HG03469 (cell line): ENCODE data around the gene TRPM1.

Source experiments
- ATAC-seq: cut with Tn5 transposase; IDR thresholded peaks from one replicate; pipeline ENCODE4 v1.9.1; 2021; ENCODE audit warnings: mild to moderate bottlenecking, moderate library complexity, moderate number of reproducible peaks; ENCODE audit not compliant: unreplicated experiment

The TRPM1 gene

GRCh38 chr15:31085359-31085758 is 16.2 kb downstream of the TRPM1 start:
- ATAC-seq = no peak

- no peak for ATAC-seq
These were observed 17.3 kb downstream of the TRPM1 start for GRCh38 chr15:31084176-31084575.

- no peak for ATAC-seq
These were observed 18.1 kb downstream of the TRPM1 start for GRCh38 chr15:31083370-31083780.

GRCh38 chr15:31082771-31083369 is 18.7 kb downstream of the TRPM1 start:
- no peak for ATAC-seq

- ATAC-seq = no peak
These were observed 19.8 kb downstream of the TRPM1 start for GRCh38 chr15:31081588-31082250.

GRCh38 chr15:31081056-31081455 is 20.5 kb downstream of the TRPM1 start:
- ATAC-seq = no peak

GRCh38 chr15:31080591-31081014 is 20.9 kb downstream of the TRPM1 start:
- ATAC-seq = no peak

GRCh38 chr15:31079519-31079918 is 22.0 kb downstream of the TRPM1 start:
- ATAC-seq = no peak

GRCh38 chr15:31078471-31078870 is 23.1 kb downstream of the TRPM1 start:
- ATAC-seq = no peak

- ATAC-seq = no peak
These were observed 23.6 kb downstream of the TRPM1 start for GRCh38 chr15:31077941-31078340.

GRCh38 chr15:31077181-31077580 is 24.3 kb downstream of the TRPM1 start:
- no peak for ATAC-seq

- ATAC-seq = no peak
These were observed 27.2 kb downstream of the TRPM1 start for GRCh38 chr15:31074321-31074720.

- ATAC-seq = no peak
These were observed 30.7 kb downstream of the TRPM1 start for GRCh38 chr15:31070867-31071266.

- ATAC-seq = no peak
These were observed 32.0 kb downstream of the TRPM1 start for GRCh38 chr15:31069360-31070000.

GRCh38 chr15:31067890-31068603 is 33.5 kb downstream of the TRPM1 start:
- no peak for ATAC-seq

- no peak for ATAC-seq
These were observed 35.7 kb downstream of the TRPM1 start for GRCh38 chr15:31065824-31066223.

- ATAC-seq = no peak
These were observed 38.6 kb downstream of the TRPM1 start for GRCh38 chr15:31062911-31063310.

GRCh38 chr15:31062310-31062847 is 39.1 kb downstream of the TRPM1 start:
- ATAC-seq = no peak

GRCh38 chr15:31060429-31061140 is 40.9 kb downstream of the TRPM1 start:
- no peak for ATAC-seq

GRCh38 chr15:31058236-31058962 is 43.1 kb downstream of the TRPM1 start:
- no peak for ATAC-seq
